Effector memory CD8-positive, alpha-beta T cell (primary cell): ENCODE data around the gene ZNHIT6.
A peak's percentile ranks its signal among the peaks of the same experiment; 100 is the strongest.
"Not testable (repeated sequence)": the region's sequence is repeated elsewhere in the genome, so short reads cannot be mapped to it uniquely, and the experiment has no call there.

Source experiments
- ATAC-seq: fragments of 150-1000 bp; cut with Tn5 transposase; replicated peaks from 2 replicates; pipeline ENCODE4 v1.10.0; 2021; ENCODE audit warnings: mild to moderate bottlenecking, moderate library complexity
- DNase-seq, 3 experiments: peaks; one replicate each; pipeline ENCODE4 v3.0.0; 2021
- H3K27ac Mint-ChIP-seq, 2 donors: one replicate each; pipeline ENCODE4 v1.8.0; 2022; ENCODE audit warnings: mild to moderate bottlenecking in 2 of 2, mixed read lengths in 2 of 2, moderate library complexity in 2 of 2
- H3K27me3 Mint-ChIP-seq, 2 donors: one replicate each; pipeline ENCODE4 v1.8.0; 2022; ENCODE audit warnings: mixed read lengths in 2 of 2
- H3K36me3 Mint-ChIP-seq: one replicate; pipeline ENCODE4 v1.8.0; 2022; ENCODE audit warnings: mild to moderate bottlenecking, moderate library complexity, mixed read lengths; ENCODE audit not compliant: insufficient read depth
- H3K4me1 Mint-ChIP-seq, 2 donors: one replicate each; pipeline ENCODE4 v1.8.0; 2022; ENCODE audit warnings: low read depth in 2 of 2, mixed read lengths in 2 of 2
- H3K4me3 Mint-ChIP-seq, 2 donors: one replicate each; pipeline ENCODE4 v1.8.0; 2022; ENCODE audit warnings: mild to moderate bottlenecking in 2 of 2, mixed read lengths in 2 of 2, moderate library complexity in 2 of 2
- H3K9me3 Mint-ChIP-seq, 2 donors: one replicate each; pipeline ENCODE4 v1.8.0; 2022; ENCODE audit warnings: mixed read lengths in 2 of 2

Gene ZNHIT6

DNA sequence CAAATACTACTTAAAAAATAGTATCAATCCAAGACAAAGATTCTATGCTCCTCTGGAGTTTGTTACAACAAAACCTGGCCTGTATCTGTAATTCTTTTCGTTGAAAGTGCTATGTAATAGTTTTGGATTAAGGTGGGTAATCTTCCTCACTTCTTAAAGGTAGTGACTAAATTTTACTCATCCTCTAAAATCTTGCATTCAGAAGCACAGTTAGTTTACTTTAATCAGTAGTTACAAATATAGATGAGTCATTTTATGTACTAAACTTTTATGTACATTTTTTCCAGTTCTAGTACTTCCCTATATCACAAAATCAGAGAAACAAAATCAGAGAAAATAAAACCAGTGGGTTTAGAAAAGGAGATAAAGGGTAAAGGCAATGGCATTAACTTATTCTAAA, 51.3 kb downstream of the ZNHIT6 start:
- no peak overlapping the region for H3K4me3 Mint-ChIP-seq
- DNase-seq, result no peak
- no peaks in the 10 kb centered on the region for H3K9me3 Mint-ChIP-seq
- no peak for ATAC-seq
- peaks cover 3% of the 10 kb centered on the region in 2 donors for H3K4me1 Mint-ChIP-seq
- H3K27me3 Mint-ChIP-seq, result no peaks in the 10 kb centered on the region
- peaks cover 17% of the 10 kb centered on the region for H3K36me3 Mint-ChIP-seq
- H3K27ac Mint-ChIP-seq, result no peak overlapping the region

DNA sequence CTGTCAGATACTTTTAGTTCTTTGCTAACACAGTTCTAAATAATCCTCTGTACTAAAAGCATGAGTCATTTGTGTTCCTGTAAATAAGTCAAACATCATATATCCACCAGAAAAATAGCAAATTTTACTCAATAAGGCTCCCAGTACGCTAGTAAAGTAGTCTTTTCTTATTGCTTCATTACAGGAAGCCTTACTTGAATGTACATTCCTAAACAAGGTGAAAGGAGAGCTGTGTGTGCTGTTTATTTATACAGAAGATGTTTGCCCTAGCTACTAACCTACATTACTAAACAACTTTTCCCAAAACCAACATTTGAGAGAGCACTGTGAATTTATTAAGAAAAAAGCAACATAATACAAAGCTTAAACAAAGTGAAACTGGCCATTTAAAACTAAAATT, 52.0 kb downstream of the ZNHIT6 start:
- no peaks in the 10 kb centered on the region for H3K27me3 Mint-ChIP-seq
- peaks cover 17% of the 10 kb centered on the region for H3K36me3 Mint-ChIP-seq

DNA sequence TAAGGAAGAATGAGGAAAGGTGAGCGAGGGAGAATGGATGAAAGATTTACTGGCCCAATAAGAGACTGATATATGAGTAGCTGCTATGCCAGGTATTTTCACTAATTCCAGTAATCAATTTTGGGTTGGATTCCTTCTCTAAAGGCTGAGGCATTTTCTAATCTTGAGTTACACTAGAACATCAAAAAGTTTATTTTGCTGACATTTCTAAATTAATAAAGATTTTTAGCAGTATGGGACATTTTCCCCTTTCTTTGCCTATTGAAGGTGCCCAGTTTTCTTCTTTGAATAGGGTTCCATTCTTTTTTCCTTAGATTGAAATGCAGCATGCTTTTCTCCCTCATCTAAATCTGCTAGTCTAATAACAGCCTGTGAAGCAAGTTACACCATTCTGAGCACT, 52.9 kb downstream of the ZNHIT6 start:
- Mint-ChIP-seq H3K27ac (no peak overlapping the region), H3K4me3 (no peak overlapping the region), H3K36me3 (peaks cover 17% of the 10 kb centered on the region), H3K9me3 (no peaks in the 10 kb centered on the region), H3K27me3 (no peaks in the 10 kb centered on the region), H3K4me1 (peaks cover 0 to 3% of the 10 kb centered on the region in 2 donors)
- ATAC-seq, result no peak
- no peak for DNase-seq

More for the DNA sequence above, 52.0 kb downstream of the ZNHIT6 start:
- H3K27ac Mint-ChIP-seq, result peak overlapping the region; percentile 41 to 79
- ATAC-seq (no peak), DNase-seq (no peak)
- no peaks in the 10 kb centered on the region for H3K9me3 Mint-ChIP-seq
- peaks cover 0 to 3% of the 10 kb centered on the region in 2 donors for H3K4me1 Mint-ChIP-seq
- no peak overlapping the region for H3K4me3 Mint-ChIP-seq

DNA sequence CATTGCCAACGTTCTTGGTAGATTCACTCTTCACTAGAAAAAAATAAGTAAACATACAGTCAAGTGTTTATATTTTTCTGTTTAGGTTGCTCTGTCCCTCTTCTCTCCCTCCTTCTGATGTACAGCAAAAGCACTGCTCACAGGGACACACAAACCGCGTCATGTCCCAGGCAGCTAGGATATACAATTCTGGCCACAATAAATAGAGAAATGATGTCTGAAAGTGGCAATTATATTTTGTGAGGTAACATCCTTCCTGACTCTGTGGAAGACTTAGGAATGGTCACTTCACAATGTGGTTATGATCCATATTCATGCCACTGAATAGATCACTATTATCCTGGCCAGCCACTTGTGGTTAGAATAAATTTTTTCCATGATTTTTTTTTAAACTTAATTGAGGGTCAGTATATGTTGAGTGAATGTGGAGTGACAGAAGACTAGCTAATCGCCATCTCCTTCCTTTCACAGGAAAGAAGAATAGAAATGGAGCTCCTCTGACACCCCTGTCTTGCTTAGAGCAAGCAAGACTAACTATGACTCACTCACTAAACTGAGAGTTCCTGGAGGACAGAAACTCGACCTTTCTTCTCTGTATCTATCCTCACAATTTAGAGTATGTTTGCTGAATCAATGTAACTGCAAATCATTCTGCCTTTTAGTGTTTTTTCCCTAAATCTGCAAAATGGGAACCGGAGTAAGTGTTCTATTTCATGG, 54.0 kb downstream of the ZNHIT6 start:
- Mint-ChIP-seq H3K4me3 (no peak overlapping the region), H3K27ac (no peak overlapping the region), H3K9me3 (no peaks in the 10 kb centered on the region), H3K27me3 (no peaks in the 10 kb centered on the region), H3K36me3 (peaks cover 16% of the 10 kb centered on the region), H3K4me1 (peaks cover 0 to 3% of the 10 kb centered on the region in 2 donors)
- ATAC-seq, result no peak
- no peak for DNase-seq

DNA sequence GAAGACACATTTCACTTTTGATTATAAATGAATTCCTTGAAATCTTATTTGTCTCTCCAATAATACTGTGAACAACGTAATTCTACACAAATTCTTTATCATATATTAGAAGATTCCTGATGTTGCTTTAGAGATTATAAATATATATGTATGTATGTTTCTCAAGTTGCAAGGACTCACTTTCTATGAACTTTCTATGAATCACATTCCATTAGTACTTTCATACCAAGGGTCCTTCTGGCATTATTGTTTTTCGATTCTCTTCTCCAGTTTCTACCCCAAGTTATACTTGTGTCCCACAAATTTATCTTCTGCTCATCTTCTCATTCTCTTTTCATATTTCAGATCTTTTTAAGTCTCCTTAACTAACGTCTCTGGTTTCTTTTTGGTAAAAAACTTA, 55.9 kb downstream of the ZNHIT6 start:
- H3K4me3 Mint-ChIP-seq, result no peak overlapping the region
- H3K4me1 Mint-ChIP-seq, result peaks cover 0 to 3% of the 10 kb centered on the region in 2 donors
- H3K9me3 Mint-ChIP-seq, result peaks cover 0 to 2% of the 10 kb centered on the region in 2 donors
- H3K27me3 Mint-ChIP-seq, result no peaks in the 10 kb centered on the region
- no peak overlapping the region for H3K27ac Mint-ChIP-seq
- ATAC-seq (no peak), DNase-seq (no peak)
- H3K36me3 Mint-ChIP-seq, result peaks cover 14% of the 10 kb centered on the region

DNA sequence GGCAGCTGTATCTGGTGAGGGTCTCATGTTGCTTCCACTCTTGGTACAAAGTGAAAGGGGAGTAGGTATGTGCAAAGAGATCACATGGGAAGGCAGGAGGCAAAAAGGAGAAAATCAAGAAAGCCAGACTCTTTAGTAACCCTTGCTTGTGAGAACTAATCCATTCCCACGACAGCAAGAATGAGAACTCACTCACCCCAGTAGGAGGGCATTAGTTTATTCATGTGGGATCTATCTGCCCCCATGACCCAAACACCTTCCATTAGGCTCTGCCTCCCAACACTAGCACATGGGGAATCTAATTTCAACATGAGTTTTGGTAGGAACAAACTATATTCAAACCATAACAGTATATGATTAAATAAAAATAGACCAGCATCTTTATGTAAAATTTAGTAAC, 57.6 kb downstream of the ZNHIT6 start:
- no peak for ATAC-seq
- H3K27me3 Mint-ChIP-seq, result no peaks in the 10 kb centered on the region
- no peak for DNase-seq
- H3K9me3 Mint-ChIP-seq, result peaks cover 0 to 2% of the 10 kb centered on the region in 2 donors
- H3K4me1 Mint-ChIP-seq, result no peaks in the 10 kb centered on the region
- no peak overlapping the region for H3K4me3 Mint-ChIP-seq
- H3K36me3 Mint-ChIP-seq, result peaks cover 14% of the 10 kb centered on the region
- H3K27ac Mint-ChIP-seq, result no peak overlapping the region

DNA sequence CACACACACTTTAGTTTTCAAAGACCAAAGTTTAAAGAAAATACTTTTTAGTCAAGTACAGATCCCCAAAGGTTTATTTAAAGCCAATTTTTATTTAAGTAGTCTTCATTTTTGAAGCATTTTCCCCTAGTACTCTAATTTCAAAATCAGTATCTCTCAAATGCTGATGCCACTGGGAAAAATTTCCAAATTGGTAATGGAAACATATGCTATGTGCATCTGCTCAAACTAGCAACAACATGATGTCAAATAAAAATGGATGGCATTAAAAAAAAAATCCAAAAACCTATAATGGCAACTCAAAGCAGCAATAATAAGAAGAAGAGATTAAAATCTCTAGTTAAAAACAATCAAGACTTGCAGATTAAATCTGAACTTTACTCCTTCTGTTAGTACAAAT, 58.6 kb downstream of the ZNHIT6 start:
- H3K4me1 Mint-ChIP-seq, result peaks cover 0 to 2% of the 10 kb centered on the region in 2 donors
- DNase-seq (no peak), ATAC-seq (no peak)
- peaks cover 0 to 2% of the 10 kb centered on the region in 2 donors for H3K9me3 Mint-ChIP-seq
- H3K27ac Mint-ChIP-seq, result no peak overlapping the region
- H3K27me3 Mint-ChIP-seq, result no peaks in the 10 kb centered on the region
- no peak overlapping the region for H3K4me3 Mint-ChIP-seq
- peaks cover 14% of the 10 kb centered on the region for H3K36me3 Mint-ChIP-seq

DNA sequence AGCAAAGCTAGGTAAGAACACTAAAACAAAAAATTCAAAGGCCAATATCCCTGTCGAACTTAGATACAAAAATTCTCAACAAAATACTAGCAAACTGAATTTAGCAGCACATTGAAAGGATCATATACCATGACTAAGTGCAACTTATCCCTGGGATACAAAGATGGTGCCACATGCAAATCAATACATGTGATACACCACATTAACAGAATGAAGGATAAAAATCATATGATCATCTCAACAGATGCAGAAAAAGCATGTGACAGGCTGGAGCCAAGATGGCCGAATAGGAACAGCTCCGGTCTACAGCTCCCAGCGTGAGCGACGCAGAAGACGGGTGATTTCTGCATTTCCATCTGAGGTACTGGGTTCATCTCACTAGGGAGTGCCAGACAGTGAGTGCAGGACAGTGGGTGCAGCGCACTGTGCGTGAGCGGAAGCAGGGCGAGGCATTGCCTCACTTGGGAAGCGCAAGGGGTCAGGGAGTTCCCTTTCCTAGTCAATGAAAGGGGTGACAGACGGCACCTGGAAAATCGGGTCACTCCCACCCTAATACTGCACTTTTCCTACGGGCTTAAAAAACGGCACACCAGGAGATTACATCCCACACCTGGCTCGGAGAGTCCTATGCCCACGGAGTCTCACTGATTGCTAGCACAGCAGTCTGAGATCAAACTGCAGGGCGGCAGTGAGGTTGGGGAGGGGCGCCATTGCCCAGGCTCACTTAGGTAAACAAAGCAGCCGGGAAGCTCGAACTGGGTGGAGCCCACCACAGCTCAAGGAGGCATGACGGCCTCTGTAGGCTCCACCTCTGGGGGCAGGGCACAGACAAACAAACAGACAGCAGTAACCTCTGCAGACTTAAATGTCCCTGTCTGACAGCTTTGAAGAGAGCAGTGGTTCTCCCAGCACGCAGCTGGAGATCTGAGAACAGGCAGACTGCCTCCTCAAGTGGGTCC, 66.4 kb downstream of the ZNHIT6 start:
- not testable (repeated sequence) for H3K36me3 Mint-ChIP-seq, H3K4me1 Mint-ChIP-seq, H3K27me3 Mint-ChIP-seq, H3K27ac Mint-ChIP-seq, H3K4me3 Mint-ChIP-seq, DNase-seq, ATAC-seq
- peaks cover 9 to 19% of the 10 kb centered on the region in 2 donors for H3K9me3 Mint-ChIP-seq

DNA sequence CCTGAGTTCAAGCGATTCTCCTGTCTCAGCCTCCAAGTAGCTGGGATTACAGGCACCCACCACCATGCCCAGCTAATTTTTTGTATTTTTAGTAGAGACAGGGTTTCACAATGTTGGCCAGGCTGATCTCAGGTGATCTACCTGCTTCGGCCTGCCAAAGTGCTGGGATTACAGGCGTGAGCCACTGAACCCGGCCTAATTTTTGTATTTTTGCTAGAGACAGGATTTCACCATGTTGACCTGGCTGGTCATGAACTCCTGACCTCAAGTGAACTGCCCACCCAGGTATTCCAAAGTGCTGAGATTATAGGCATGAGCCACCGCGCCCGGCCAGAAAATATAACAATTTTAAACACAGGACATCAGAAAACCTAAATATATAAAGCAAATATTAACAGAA, 68.3 kb downstream of the ZNHIT6 start:
- H3K9me3 Mint-ChIP-seq, result peaks cover 9 to 26% of the 10 kb centered on the region in 2 donors
- not testable (repeated sequence) for H3K27me3 Mint-ChIP-seq, DNase-seq, ATAC-seq, H3K4me1 Mint-ChIP-seq, H3K4me3 Mint-ChIP-seq, H3K36me3 Mint-ChIP-seq, H3K27ac Mint-ChIP-seq

DNA sequence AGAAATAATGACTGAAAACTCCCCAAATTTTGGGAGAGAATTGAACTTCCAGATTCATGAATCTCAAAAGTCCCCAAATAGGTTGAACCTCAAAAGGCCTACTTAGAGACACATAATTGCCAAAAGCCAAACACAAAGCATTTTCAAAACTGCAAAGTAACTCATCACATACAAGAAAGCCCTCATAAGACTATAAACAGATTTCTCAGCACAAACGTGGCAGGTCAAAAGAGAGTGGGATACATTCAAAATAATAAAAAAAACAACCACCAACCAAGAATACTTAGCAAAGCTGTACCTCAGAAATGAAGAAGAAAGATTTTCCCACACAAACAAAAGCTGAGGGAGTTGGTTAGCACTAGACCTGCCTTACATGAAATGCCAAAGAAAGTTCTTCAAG, 69.8 kb downstream of the ZNHIT6 start:
- H3K4me1 Mint-ChIP-seq, result peaks cover 0 to 3% of the 10 kb centered on the region in 2 donors
- H3K27ac Mint-ChIP-seq, result no peak overlapping the region
- ATAC-seq (no peak), DNase-seq (no peak)
- peaks cover 9 to 26% of the 10 kb centered on the region in 2 donors for H3K9me3 Mint-ChIP-seq
- H3K27me3 Mint-ChIP-seq, result no peaks in the 10 kb centered on the region
- peaks cover 8% of the 10 kb centered on the region for H3K36me3 Mint-ChIP-seq
- H3K4me3 Mint-ChIP-seq, result no peak overlapping the region

DNA sequence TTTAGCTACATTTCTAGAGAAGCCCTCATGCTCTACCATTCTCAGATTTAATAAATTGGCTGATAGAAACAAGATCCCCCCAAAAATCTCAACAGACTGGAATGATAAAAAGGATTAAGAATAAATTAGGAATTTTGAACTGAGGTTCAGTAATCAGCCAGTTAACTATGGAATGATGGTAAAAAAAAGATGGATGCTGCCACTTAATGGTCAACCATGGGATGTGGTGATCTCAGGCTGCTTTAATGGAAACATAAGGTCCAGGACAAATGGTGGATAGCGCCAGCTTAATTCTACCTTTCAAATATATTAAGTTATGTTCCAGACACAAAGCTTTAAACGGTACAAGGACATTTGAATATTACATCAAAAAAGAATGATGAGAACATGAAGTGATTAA, 77.7 kb downstream of the ZNHIT6 start:
- DNase-seq (no peak), ATAC-seq (no peak)
- no peaks in the 10 kb centered on the region for H3K27me3 Mint-ChIP-seq
- peaks cover 0 to 10% of the 10 kb centered on the region in 2 donors for H3K9me3 Mint-ChIP-seq
- H3K4me3 Mint-ChIP-seq, result no peak overlapping the region
- no peaks in the 10 kb centered on the region for H3K4me1 Mint-ChIP-seq
- no peaks in the 10 kb centered on the region for H3K36me3 Mint-ChIP-seq
- no peak overlapping the region for H3K27ac Mint-ChIP-seq

DNA sequence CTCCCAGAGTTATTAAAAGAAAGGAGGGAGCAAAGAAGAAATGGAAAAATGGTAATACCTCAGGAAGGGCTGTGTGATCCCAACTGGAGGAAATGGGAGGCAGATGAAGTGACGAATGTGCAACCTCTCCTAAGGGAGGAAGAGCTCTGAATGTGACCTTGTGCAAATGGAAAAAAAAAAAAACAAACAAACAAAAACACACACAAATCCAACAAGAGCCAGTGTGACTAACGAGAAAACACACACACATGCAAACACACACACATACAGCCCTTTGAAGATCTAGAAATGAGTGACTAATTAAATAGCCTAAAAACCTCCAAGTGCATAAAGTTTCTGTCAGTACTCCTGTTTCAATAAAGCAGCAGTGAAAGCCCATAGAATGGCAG, 78.7 kb downstream of the ZNHIT6 start:
- DNase-seq (no peak), ATAC-seq (no peak)
- H3K27me3 Mint-ChIP-seq, result no peaks in the 10 kb centered on the region
- peaks cover 0 to 10% of the 10 kb centered on the region in 2 donors for H3K9me3 Mint-ChIP-seq
- H3K27ac Mint-ChIP-seq, result no peak overlapping the region
- H3K4me1 Mint-ChIP-seq, result no peaks in the 10 kb centered on the region
- no peak overlapping the region for H3K4me3 Mint-ChIP-seq
- no peaks in the 10 kb centered on the region for H3K36me3 Mint-ChIP-seq

DNA sequence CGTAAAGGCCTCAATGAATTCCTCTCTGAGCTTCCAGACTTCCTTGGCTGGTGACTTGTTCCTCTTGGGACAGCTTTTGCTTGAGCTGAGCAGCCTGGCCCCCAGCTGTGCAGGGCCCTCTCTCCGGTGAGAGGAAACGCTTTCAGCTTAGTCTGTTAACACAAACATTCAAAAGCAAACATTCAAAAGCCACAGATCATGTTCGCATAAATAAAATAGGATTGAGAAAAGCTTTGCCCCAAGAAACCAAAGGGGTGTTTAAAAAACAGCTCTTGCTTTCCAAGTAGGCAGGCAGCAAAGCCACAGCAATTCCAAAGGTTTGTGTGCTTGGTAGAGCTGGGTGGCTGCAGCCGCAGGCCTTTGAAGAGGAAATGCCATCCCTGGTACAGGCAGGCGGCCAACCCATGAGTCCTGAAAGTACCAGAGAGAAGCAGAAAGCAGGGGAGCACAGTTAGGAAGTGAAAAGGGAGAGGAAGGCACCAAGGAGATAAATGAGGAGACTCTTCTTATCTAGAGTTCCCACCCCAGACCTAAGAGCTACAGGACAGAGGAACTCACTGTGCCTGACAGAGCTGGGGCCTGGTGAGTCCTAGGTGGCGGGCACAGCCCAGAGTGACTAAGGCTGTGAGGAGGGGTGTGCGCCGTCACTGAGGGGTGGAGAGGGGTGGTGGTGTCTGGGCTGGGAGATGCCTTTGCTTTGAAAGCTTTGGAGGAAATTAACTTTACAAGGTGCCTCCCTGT, 79.3 kb downstream of the ZNHIT6 start:
- Mint-ChIP-seq H3K27ac (no peak overlapping the region), H3K9me3 (peaks cover 2 to 10% of the 10 kb centered on the region in 2 donors)
- DNase-seq, result no peak

More for the DNA sequence above, 79.3 kb downstream of the ZNHIT6 start:
- Mint-ChIP-seq H3K4me1 (no peaks in the 10 kb centered on the region), H3K36me3 (no peaks in the 10 kb centered on the region), H3K4me3 (no peak overlapping the region), H3K27me3 (no peaks in the 10 kb centered on the region)
- no peak for ATAC-seq
